ENCODE data around the gene MINAR2. TPM values are rescaled to one million over a fixed set of nuclear protein-coding genes. Genes with fewer than 3 reads are reported as not detected.

The MINAR2 gene
- total and polyA plus RNA-seq, 7 experiments from 2014 or later: not detected

DNA sequence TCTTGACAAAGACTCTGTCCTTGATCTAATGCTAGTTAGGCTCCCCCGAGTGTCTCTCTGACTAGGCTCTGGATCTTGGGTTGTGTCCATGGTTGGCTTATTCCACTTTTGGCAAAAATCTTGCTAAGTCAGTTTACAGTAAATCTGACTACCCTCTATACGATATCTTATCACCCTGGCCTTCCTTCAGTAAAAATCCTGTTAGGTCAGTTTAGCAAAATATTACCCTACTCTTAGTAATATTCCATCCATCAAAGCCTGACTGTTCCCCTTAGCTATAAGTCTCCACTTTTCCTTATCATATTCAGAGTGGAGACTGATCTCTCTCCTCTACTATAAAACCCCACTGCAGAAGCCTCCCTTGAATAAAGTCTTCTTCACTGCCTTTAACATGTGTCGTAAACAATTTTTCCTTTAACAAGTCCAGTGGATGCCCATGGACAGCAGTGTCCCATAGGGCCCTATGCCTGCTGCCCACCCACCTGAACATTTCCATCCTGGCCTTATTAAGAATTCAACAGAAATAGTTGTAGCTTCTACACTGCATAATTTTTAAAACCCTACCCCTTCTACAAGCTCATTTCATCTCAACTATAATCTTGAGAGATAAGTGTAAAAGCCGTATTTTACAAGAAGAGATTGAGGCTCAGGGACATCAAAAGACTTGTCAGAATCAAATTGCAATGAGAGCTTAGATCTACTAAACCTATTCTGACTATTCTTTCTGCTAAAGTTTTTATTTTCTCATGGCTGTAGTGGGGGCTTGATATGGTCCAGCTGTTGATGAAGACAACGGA is 22.3 kb downstream of the MINAR2 start:
- no peaks in the 10 kb centered on the region for H3K36me3 ChIP-seq (ENCODE audit: control insufficient read depth in 2 of 3, insufficient read depth in 3 of 3, low read length in 3 of 3)
- Mint-ChIP-seq H3K27ac (no peak overlapping the region), H3K9me3 (no peaks in the 10 kb centered on the region), H3K36me3 (no peaks in the 10 kb centered on the region), H3K4me1 (peaks cover 0 to 4% (median 0%) of the 10 kb centered on the region in 7 donors), H3K27me3 (peaks cover 0 to 4% (median 0%) of the 10 kb centered on the region in 5 donors), H3K4me3 (no peak overlapping the region)
- H3K4me1 ChIP-seq (ENCODE audit: control insufficient read depth in 2 of 2, insufficient read depth in 2 of 2, low read length in 2 of 2): no peaks in the 10 kb centered on the region
- H3K27ac ChIP-seq (ENCODE audit: low read depth, low read length): no peak overlapping the region
- H3K27me3 ChIP-seq (ENCODE audit: control insufficient read depth in 2 of 2, insufficient read depth in 2 of 2, low read length in 2 of 2): no peaks in the 10 kb centered on the region
- ChIA-PET CTCF (interaction anchor here (1.1 to 2.2 kb wide), 5 partner anchors 11 to 1342 kb away, joined by 3 to 8 read pairs (median 5); no protein-coding TSS in a partner anchor), POLR2A (no interaction called here)
- DNase-seq (no peak), ATAC-seq (no peak)
- H3K4me3 ChIP-seq (ENCODE audit: low read length): no peak overlapping the region
- intact Hi-C loops (cut with micrococcal nuclease): loop anchor here in 1 of 2 donors (2.0 kb wide), 1 partner anchor 1299 kb away; no protein-coding TSS in a partner anchor
- no peaks in the 10 kb centered on the region for H3K9me3 ChIP-seq (ENCODE audit: control insufficient read depth in 2 of 3, low read length in 3 of 3)

GRCh38 chr5:129771058-129771838 is 23.4 kb downstream of the MINAR2 start:
- Mint-ChIP-seq H3K9me3 (no peaks in the 10 kb centered on the region), H3K27ac (no peak overlapping the region), H3K27me3 (peaks cover 0 to 4% (median 0%) of the 10 kb centered on the region in 5 donors), H3K36me3 (no peaks in the 10 kb centered on the region), H3K4me3 (no peak overlapping the region), H3K4me1 (peaks cover 0 to 4% (median 0%) of the 10 kb centered on the region in 7 donors)
- CTCF ChIA-PET: interaction anchor here (0.8 to 2.2 kb wide), 9 partner anchors 11 to 1341 kb away, joined by 3 to 9 read pairs (median 3); no protein-coding TSS in a partner anchor
- DNase-seq: peak in 7 of 9 donors; percentile 11 to 43 (median 38)
- H3K4me1 ChIP-seq (ENCODE audit: control insufficient read depth in 2 of 2, insufficient read depth in 2 of 2, low read length in 2 of 2): no peaks in the 10 kb centered on the region
- ATAC-seq: peak; percentile 65
- no peaks in the 10 kb centered on the region for H3K27me3 ChIP-seq (ENCODE audit: control insufficient read depth in 2 of 2, insufficient read depth in 2 of 2, low read length in 2 of 2)
- H3K36me3 ChIP-seq (ENCODE audit: control insufficient read depth in 2 of 3, insufficient read depth in 3 of 3, low read length in 3 of 3): no peaks in the 10 kb centered on the region
- H3K9me3 ChIP-seq (ENCODE audit: control insufficient read depth in 2 of 3, low read length in 3 of 3): no peaks in the 10 kb centered on the region
- intact Hi-C loops (cut with micrococcal nuclease): loop anchor here (1.0 to 2.0 kb wide), 2 partner anchors 81 to 1298 kb away; no protein-coding TSS in a partner anchor
- no peak overlapping the region for H3K4me3 ChIP-seq (ENCODE audit: low read length)
- POLR2A ChIA-PET: no interaction called here
- no peak overlapping the region for H3K27ac ChIP-seq (ENCODE audit: low read depth, low read length)

DNA sequence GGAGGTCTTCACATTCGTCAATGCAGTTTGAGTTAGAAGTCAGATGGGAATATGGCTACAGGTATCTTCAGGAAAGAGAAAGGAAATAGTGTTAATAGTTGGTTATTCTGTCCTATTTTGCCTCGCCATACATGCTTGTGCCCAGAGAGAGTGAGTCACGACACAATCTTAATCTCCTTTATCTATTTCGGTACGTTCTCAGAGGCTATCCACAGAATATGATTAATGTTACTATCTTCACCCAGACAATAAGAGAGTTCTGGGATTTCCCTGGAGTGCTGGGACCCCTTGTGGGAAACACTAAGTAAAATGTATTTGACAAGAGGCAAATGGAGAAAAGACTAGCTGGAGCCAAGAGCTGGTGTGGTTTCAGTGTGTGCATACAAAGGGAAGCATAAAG is 25.5 kb downstream of the MINAR2 start:
- no peaks in the 10 kb centered on the region for H3K9me3 Mint-ChIP-seq
- no peaks in the 10 kb centered on the region for H3K36me3 Mint-ChIP-seq
- Histone ChIP-seq H3K27ac (ENCODE audit: low read depth, low read length) (no peak overlapping the region), H3K4me3 (ENCODE audit: low read length) (no peak overlapping the region), H3K27me3 (ENCODE audit: control insufficient read depth in 2 of 2, insufficient read depth in 2 of 2, low read length in 2 of 2) (no peaks in the 10 kb centered on the region), H3K36me3 (ENCODE audit: control insufficient read depth in 2 of 3, insufficient read depth in 3 of 3, low read length in 3 of 3) (no peaks in the 10 kb centered on the region), H3K9me3 (ENCODE audit: control insufficient read depth in 2 of 3, low read length in 3 of 3) (no peaks in the 10 kb centered on the region), H3K4me1 (ENCODE audit: control insufficient read depth in 2 of 2, insufficient read depth in 2 of 2, low read length in 2 of 2) (no peaks in the 10 kb centered on the region)
- ChIA-PET POLR2A (no interaction called here), CTCF (interaction anchor here (0.7 kb wide), 1 partner anchor 1170 kb away, joined by 3 read pairs; no protein-coding TSS in a partner anchor)
- H3K4me1 Mint-ChIP-seq: no peaks in the 10 kb centered on the region
- no peak for DNase-seq
- intact Hi-C loops (cut with micrococcal nuclease): no loop called here
- H3K27ac Mint-ChIP-seq: no peak overlapping the region
- no peak overlapping the region for H3K4me3 Mint-ChIP-seq
- ATAC-seq: no peak
- H3K27me3 Mint-ChIP-seq: peaks cover 0 to 4% (median 0%) of the 10 kb centered on the region in 5 donors

DNA sequence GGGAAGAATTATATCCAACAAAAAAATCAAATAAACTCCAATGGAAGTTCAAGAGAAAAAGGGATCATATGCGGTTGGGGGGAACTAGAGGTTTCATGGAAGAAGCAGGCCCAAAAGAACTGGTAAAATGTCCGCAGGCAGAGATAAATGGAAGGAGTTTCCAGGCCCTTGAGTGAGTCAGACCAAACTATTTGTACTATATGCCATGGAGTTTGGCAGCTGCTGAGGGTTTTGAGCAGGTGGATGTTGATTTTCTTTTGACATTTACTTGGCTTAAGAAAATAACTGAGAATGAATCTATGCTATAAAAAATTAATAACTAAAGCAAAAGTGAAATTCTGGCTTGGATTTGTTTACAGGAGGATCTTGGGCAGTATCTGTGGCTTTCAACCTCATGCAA is 33.7 kb downstream of the MINAR2 start:
- H3K4me1 ChIP-seq (ENCODE audit: control insufficient read depth in 2 of 2, insufficient read depth in 2 of 2, low read length in 2 of 2): no peaks in the 10 kb centered on the region
- no peaks in the 10 kb centered on the region for H3K36me3 ChIP-seq (ENCODE audit: control insufficient read depth in 2 of 3, insufficient read depth in 3 of 3, low read length in 3 of 3)
- H3K27me3 ChIP-seq (ENCODE audit: control insufficient read depth in 2 of 2, insufficient read depth in 2 of 2, low read length in 2 of 2): no peaks in the 10 kb centered on the region
- Mint-ChIP-seq H3K27me3 (peaks cover 0 to 23% (median 13%) of the 10 kb centered on the region in 5 donors), H3K4me1 (no peaks in the 10 kb centered on the region), H3K27ac (no peak overlapping the region), H3K9me3 (peaks cover 0 to 2% (median 0%) of the 10 kb centered on the region in 11 donors), H3K36me3 (no peaks in the 10 kb centered on the region), H3K4me3 (no peak overlapping the region)
- H3K9me3 ChIP-seq (ENCODE audit: control insufficient read depth in 2 of 3, low read length in 3 of 3): no peaks in the 10 kb centered on the region
- CTCF ChIA-PET: no interaction called here
- POLR2A ChIA-PET: no interaction called here
- no peak overlapping the region for H3K4me3 ChIP-seq (ENCODE audit: low read length)
- DNase-seq: no peak
- ATAC-seq: no peak
- H3K27ac ChIP-seq (ENCODE audit: low read depth, low read length): no peak overlapping the region
- intact Hi-C loops (cut with micrococcal nuclease): no loop called here

GRCh38 chr5:129803403-129803802 is 55.5 kb downstream of the MINAR2 start:
- CTCF ChIA-PET: no interaction called here
- no peak for DNase-seq

GRCh38 chr5:129804705-129805104 is 56.8 kb downstream of the MINAR2 start:
- no peak overlapping the region for H3K27ac ChIP-seq (ENCODE audit: low read depth, low read length)
- Mint-ChIP-seq H3K4me3 (no peak overlapping the region), H3K36me3 (peaks cover 0 to 9% (median 0%) of the 10 kb centered on the region in 5 donors), H3K9me3 (peaks cover 0 to 26% (median 9%) of the 10 kb centered on the region in 11 donors), H3K4me1 (no peaks in the 10 kb centered on the region), H3K27ac (no peak overlapping the region), H3K27me3 (peaks cover 0 to 13% (median 7%) of the 10 kb centered on the region in 5 donors)
- intact Hi-C loops (cut with micrococcal nuclease): no loop called here
- no peak overlapping the region for H3K4me3 ChIP-seq (ENCODE audit: low read length)
- no peak for DNase-seq
- H3K9me3 ChIP-seq (ENCODE audit: control insufficient read depth in 2 of 3, low read length in 3 of 3): no peaks in the 10 kb centered on the region
- ChIA-PET POLR2A (no interaction called here), CTCF (no interaction called here)
- H3K36me3 ChIP-seq (ENCODE audit: control insufficient read depth in 2 of 3, insufficient read depth in 3 of 3, low read length in 3 of 3): no peaks in the 10 kb centered on the region
- no peaks in the 10 kb centered on the region for H3K4me1 ChIP-seq (ENCODE audit: control insufficient read depth in 2 of 2, insufficient read depth in 2 of 2, low read length in 2 of 2)
- H3K27me3 ChIP-seq (ENCODE audit: control insufficient read depth in 2 of 2, insufficient read depth in 2 of 2, low read length in 2 of 2): peaks cover 0 to 4% of the 10 kb centered on the region in 2 donors
- ATAC-seq: no peak

More at GRCh38 chr5:129803403-129803802, 55.5 kb downstream of the MINAR2 start:
- no peaks in the 10 kb centered on the region for H3K4me1 Mint-ChIP-seq
- H3K4me3 Mint-ChIP-seq: no peak overlapping the region
- peaks cover 0 to 13% (median 0%) of the 10 kb centered on the region in 5 donors for H3K36me3 Mint-ChIP-seq
- no peak for ATAC-seq
- no peak overlapping the region for H3K27ac Mint-ChIP-seq
- POLR2A ChIA-PET: no interaction called here
- peaks cover 0 to 12% (median 8%) of the 10 kb centered on the region in 5 donors for H3K27me3 Mint-ChIP-seq
- Histone ChIP-seq H3K36me3 (ENCODE audit: control insufficient read depth in 2 of 3, insufficient read depth in 3 of 3, low read length in 3 of 3) (no peaks in the 10 kb centered on the region), H3K4me3 (ENCODE audit: low read length) (no peak overlapping the region), H3K27ac (ENCODE audit: low read depth, low read length) (no peak overlapping the region), H3K9me3 (ENCODE audit: control insufficient read depth in 2 of 3, low read length in 3 of 3) (no peaks in the 10 kb centered on the region), H3K4me1 (ENCODE audit: control insufficient read depth in 2 of 2, insufficient read depth in 2 of 2, low read length in 2 of 2) (no peaks in the 10 kb centered on the region), H3K27me3 (ENCODE audit: control insufficient read depth in 2 of 2, insufficient read depth in 2 of 2, low read length in 2 of 2) (peaks cover 0 to 4% of the 10 kb centered on the region in 2 donors)
- peaks cover 8 to 39% (median 17%) of the 10 kb centered on the region in 11 donors for H3K9me3 Mint-ChIP-seq
- intact Hi-C loops (cut with micrococcal nuclease): no loop called here
